ENCODE measurements around the gene MSH5. TPM values are rescaled to one million over a fixed set of nuclear protein-coding genes. Genes with fewer than 3 reads are reported as not detected.
"Not testable (repeated sequence)": the region's sequence is repeated elsewhere in the genome, so short reads cannot be mapped to it uniquely, and the experiment has no call there.

The MSH5 gene
- total RNA-seq, 4 donors from 2014 or later, result 2.3 to 7.9 (median 6.8) TPM

DNA sequence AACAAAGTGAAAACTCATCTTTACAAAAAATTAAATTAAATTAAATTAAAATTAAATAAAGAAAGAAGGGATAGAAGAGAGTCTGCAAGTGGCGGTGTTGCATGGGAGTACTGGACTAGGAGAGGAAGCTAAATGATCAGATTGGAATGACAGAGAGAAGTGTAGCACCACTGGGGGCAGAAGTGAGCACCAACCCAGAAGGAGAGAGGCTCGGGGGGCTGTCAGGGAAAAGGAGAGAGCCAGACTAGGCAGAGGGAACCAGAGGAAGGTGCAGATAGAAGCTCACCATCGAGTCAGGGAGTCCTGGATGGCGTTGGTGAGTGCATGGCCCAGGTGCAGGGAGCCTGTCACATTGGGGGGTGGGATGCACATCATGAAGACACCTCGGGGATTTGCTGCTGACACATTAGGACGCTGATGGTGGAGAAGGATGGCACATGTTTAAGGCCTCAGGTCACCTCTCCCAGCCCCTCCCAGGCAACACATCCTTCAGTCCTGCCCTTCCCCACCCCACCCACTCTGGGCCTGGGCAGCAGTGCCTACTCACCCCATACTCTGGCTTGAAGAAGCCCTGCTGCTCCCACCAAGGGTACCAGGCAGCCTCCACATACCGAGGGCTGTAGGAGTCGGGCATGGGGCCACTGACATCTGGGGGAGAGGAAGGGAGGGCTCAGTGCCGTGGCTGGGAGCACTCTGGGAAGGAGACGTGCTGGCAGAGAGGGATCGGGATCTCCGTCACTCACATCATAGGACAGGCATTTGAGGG, 51.7 kb downstream of the MSH5 start:
- peak overlapping the region in 1 of 4 donors; percentile 22 for H3K27ac ChIP-seq
- intact Hi-C loops (cut with DNase I), result no loop called here
- no peaks in the 10 kb centered on the region for H3K27me3 ChIP-seq
- DNase-seq, result no peak
- H3K36me3 ChIP-seq, result peaks cover 0 to 55% (median 12%) of the 10 kb centered on the region in 3 donors
- no peaks in the 10 kb centered on the region for H3K9me3 ChIP-seq
- TF ChIP-seq, protein P1, sequence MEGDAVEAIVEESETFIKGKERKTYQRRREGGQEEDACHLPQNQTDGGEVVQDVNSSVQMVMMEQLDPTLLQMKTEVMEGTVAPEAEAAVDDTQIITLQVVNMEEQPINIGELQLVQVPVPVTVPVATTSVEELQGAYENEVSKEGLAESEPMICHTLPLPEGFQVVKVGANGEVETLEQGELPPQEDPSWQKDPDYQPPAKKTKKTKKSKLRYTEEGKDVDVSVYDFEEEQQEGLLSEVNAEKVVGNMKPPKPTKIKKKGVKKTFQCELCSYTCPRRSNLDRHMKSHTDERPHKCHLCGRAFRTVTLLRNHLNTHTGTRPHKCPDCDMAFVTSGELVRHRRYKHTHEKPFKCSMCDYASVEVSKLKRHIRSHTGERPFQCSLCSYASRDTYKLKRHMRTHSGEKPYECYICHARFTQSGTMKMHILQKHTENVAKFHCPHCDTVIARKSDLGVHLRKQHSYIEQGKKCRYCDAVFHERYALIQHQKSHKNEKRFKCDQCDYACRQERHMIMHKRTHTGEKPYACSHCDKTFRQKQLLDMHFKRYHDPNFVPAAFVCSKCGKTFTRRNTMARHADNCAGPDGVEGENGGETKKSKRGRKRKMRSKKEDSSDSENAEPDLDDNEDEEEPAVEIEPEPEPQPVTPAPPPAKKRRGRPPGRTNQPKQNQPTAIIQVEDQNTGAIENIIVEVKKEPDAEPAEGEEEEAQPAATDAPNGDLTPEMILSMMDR (IDR thresholded peaks at IDR 0.05), result peak in 5 of 6 experiments; percentile 22 to 53 (median 47)
- TF ChIP-seq POLR2A (IDR thresholded peaks at IDR 0.05), result no peak
- H3K4me3 ChIP-seq, result no peak overlapping the region
- H3K4me1 ChIP-seq, result peaks cover 3 to 48% (median 15%) of the 10 kb centered on the region in 3 donors
- WGBS, 2 donors, result 46 to 68% methylated on average over 6 to 10 of the region's 12 CpGs

- peak overlapping the region in 1 of 4 donors; percentile 17 for H3K27ac ChIP-seq
- no peak for TF ChIP-seq POLR2A (IDR thresholded peaks at IDR 0.05)
- TF ChIP-seq, protein P1 (IDR thresholded peaks at IDR 0.05), result no peak
- 74 to 89% methylated on average over 3 of the region's 3 CpGs for WGBS, 2 donors
- H3K4me1 ChIP-seq, result peaks cover 3 to 54% (median 16%) of the 10 kb centered on the region in 3 donors
- intact Hi-C loops (cut with DNase I), result no loop called here
- no peak overlapping the region for H3K4me3 ChIP-seq
- H3K9me3 ChIP-seq, result no peaks in the 10 kb centered on the region
- DNase-seq, result no peak
- peaks cover 0 to 55% (median 12%) of the 10 kb centered on the region in 3 donors for H3K36me3 ChIP-seq
- no peaks in the 10 kb centered on the region for H3K27me3 ChIP-seq
These were observed 52.2 kb downstream of the MSH5 start for GRCh38 chr6:31792090-31792374.

DNA sequence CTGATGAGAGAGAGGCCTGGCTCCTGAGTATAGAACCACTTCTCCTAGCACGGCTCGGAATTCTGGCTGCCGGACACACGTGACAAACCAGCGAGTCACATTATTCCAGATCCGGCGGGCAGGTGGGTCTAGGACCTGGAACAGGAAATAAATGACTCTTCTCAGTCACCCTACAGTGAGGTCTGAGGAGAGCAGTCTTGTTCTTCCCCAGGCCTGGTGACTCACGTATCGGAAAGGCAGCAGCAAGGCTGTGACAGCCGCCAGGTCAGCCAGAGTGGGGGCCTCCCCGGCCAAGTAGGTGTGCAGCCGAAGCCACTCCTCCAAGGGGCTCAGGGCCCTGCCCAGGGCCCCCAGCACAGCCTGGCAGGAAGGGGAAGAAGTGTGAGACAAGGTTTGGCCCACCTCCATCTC, 53.0 kb downstream of the MSH5 start:
- DNase-seq, result no peak
- TF ChIP-seq, protein P1 (IDR thresholded peaks at IDR 0.05), result no peak
- no peak for TF ChIP-seq POLR2A (IDR thresholded peaks at IDR 0.05)
- Histone ChIP-seq H3K27me3 (no peaks in the 10 kb centered on the region), H3K4me1 (peaks cover 3 to 61% (median 16%) of the 10 kb centered on the region in 3 donors), H3K36me3 (peaks cover 0 to 54% (median 12%) of the 10 kb centered on the region in 3 donors), H3K4me3 (no peak overlapping the region), H3K27ac (peak overlapping the region; percentile 7 to 63 (median 56)), H3K9me3 (no peaks in the 10 kb centered on the region)
- intact Hi-C loops (cut with DNase I), result no loop called here
- WGBS, 2 donors, result 45 to 65% methylated on average over 5 to 6 of the region's 12 CpGs

- Histone ChIP-seq H3K36me3 (peaks cover 0 to 53% (median 12%) of the 10 kb centered on the region in 3 donors), H3K4me1 (peaks cover 3 to 65% (median 16%) of the 10 kb centered on the region in 3 donors), H3K27ac (peak overlapping the region; percentile 95 to 98 (median 96))
- H3K27me3 ChIP-seq; intact Hi-C loops (cut with DNase I); H3K4me3 ChIP-seq; H3K9me3 ChIP-seq; DNase-seq: not testable (repeated sequence)
- WGBS, 2 donors, result 81 to 87% methylated on average over 6 of the region's 6 CpGs
These were observed 54.1 kb downstream of the MSH5 start for GRCh38 chr6:31793927-31794245.

DNA sequence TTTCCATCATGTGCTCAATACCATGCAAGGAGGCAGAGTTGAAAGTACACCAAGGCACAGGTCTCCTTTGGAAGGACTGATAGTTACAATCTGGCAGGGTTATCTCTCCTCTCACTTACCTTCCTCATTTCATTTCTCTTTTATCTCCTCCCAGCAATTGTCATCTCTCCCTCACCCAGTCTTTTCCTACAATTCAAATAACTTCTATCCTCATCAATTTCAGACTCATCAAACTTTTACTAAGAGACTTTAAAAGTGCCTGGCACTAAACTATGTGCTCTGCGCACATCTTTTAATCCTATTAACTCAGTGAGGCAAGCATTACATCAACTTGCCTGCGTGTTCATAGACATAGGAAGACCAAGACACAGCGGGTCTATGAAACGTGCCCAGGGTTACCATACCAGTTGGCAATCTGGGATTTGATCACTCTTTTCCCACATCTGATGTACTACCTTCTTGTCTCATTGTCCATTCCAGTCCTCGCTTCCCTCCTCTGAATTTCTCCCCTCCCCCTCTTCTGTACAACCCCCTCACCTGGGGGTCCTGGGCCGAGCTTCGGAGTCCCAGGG, 54.6 kb downstream of the MSH5 start:
- Histone ChIP-seq H3K27me3 (no peaks in the 10 kb centered on the region), H3K36me3 (peaks cover 0 to 50% (median 12%) of the 10 kb centered on the region in 3 donors), H3K9me3 (no peaks in the 10 kb centered on the region), H3K27ac (peak overlapping the region; percentile 95 to 98 (median 96)), H3K4me3 (peak overlapping the region; percentile 85 to 100 (median 88)), H3K4me1 (peaks cover 3 to 65% (median 16%) of the 10 kb centered on the region in 3 donors)
- intact Hi-C loops (cut with DNase I), result no loop called here
- 10 to 20% methylated on average over 5 to 7 of the region's 7 CpGs for WGBS, 2 donors
- DNase-seq, result no peak
- TF ChIP-seq POLR2A (IDR thresholded peaks at IDR 0.05), result no peak
- TF ChIP-seq, protein P1 (IDR thresholded peaks at IDR 0.05), result no peak

Data from esophagus squamous epithelium (tissue), 5 donors.